Left hindlimb (tissue), 1 donor: ENCODE measurements around the gene CNTROB.
A peak's percentile ranks its signal among the peaks of the same experiment; 100 is the strongest.

ENCODE experiments used
- DNase-seq: peaks from one replicate; pipeline ENCODE4 v3.0.0-alpha.2; 2018

Gene CNTROB

DNA sequence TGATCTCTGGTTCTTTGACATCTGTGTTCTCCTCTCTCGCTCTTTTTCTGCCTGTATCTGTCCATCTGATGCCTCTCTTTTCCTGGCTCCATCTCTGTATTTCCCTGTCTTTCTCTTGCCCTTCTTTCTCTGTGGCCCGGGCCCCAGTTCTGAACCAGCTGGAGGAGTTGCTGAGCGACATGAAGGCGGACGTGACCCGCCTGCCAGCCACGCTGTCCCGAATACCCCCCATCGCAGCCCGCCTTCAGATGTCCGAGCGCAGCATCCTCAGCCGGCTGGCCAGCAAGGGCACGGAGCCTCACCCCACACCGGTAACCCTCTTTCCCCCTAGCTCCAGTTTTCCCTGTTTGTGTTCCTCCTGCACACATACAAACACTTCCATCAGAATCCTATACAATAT, 21.7 kb upstream of the CNTROB start:
- DNase-seq, result no peak

DNA sequence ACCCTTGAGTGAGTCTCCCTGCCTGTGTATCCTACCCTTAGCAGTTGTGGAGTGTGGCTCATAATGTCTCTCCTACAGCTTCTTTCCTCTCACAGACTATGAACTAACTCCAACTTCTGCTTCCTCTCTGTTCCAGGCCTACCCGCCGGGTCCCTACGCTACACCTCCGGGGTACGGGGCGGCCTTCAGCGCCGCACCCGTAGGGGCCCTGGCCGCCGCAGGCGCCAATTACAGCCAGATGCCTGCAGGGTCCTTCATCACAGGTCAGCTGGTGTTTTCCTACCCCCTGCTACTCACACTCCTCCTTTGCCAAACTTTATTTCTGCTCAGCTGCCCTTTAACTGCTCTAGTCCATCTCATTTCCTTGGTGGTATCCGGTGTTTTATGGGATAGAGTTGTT, 21.3 kb upstream of the CNTROB start:
- no peak for DNase-seq

DNA sequence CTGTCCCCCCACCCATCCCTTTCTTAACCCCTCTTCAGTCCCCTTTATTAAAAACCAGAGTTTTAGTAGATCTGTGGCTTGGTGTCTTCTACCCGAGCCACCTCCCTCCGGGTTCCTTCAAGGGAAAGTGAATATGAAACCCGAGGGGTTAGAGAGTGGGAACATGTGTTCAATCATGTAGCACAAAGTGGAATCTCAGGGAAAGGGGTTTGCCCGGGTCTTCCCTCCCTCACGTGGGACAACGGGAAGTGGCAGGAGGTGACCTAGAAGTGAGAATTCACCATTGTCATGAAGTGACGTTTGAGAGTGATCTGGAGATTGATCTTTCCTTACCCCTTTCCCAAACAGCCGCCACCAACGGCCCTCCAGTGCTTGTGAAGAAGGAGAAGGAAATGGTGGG, 20.9 kb upstream of the CNTROB start:
- no peak for DNase-seq

DNA sequence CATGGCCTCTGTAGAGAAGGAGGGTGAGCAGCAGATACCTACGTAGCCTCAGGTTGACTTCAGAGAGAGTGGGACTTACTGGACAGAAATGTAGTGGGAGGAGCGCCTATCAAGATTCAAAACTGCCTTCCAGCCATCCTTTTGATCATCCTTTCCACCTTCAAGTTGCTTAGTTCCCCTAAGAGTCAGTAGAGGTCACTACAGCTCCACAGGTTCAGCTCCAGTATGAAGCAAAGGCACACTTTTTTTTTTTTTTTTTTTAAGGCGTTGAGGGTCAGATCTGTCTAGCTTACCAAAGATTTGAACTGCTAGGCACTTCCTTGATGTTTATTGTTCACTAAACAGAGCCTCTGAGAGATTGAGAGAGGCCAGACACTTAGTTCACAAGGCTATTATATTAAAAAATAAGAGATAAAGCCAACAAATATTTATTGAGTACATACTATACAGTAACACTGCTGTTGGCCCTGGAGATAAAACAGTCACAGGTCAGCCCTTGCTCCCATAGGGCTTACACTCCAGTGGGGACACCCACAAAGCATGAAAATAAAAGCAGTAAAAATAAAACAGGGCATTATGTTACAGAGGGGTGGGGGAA, 19.0 kb upstream of the CNTROB start:
- no peak for DNase-seq

DNA sequence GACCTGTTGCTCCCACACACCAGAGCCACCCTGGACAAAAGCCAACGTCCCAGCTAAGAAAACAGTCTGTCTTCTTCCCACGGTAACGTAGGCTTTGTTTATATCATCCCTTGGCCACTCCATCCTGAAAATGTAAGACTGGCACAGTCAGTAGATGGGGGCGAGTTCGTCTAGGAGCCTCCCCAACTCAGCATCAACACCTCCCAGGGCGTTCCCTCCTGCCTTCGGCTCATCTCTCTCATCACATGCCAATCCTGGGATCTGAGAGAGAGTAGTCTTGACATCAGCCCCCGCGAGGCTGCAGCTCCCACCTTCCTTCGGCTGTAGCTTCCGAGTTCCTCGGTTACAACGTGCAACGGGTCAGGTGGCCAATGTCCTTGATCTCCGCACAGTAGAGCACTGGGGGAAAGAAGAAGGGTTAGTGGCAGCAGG, 16.8 kb upstream of the CNTROB start:
- DNase-seq, result no peak

DNA sequence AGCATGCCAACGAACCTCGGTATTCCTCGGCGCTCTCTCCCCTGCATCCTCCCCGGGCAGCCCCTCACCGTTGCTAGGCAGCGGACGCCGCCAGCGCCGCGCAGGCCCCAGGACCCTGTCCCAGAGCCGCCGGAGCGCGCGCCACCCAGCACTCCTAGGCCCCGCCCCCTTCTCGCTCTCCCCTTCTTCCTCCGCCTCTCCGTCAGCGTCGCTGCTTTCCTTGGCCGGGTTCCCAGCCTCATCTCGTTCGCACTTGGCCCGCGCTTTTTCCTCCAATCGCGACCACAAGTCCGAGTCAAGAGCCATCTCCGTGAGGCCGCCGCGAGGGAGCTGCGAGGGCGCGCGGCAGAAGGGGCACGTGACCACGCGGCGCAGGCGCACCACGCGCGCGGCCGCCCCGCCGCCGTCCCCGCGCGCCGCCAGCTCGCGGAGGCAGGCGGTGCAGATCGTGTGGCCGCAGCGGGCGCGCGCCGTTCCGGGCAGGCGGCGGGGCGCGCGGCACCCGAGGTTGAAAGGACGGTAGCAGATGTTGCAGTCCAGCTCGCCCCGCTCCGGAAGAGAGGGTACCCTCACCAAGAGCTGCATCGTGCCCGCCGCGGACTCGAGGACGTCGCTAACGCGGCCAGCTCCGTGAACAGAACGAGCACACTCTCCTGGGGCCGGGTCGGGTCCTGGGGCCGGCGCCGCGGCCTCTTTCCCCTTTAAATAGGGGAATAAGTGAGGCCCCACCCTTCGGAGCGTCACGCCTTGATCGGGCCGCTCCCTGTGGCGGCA, 16.2 kb upstream of the CNTROB start, which contains the start of gene RNF227:
Gene RNF227, minus strand, starts transcription at position 679 of the 774 bp plus-strand sequence. Its CDS starts 94 bp downstream, at position 585.
- DNase-seq, result peak; percentile 98

DNA sequence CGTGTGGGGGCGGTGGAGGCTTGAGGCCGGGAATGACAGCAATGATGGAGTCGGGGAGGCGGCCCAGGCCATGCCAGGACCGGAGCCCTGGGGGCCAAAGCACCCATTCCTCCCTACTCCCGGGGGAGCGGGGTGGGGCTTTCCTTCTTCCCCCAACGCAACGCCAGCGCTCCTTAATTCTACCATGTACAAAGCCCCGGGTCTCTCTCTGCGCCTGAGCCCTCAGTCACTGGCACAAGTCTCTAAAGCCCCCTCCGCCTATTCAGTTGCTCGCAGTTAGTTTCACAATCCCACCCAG, 15.7 kb upstream of the CNTROB start:
- DNase-seq, result no peak

DNA sequence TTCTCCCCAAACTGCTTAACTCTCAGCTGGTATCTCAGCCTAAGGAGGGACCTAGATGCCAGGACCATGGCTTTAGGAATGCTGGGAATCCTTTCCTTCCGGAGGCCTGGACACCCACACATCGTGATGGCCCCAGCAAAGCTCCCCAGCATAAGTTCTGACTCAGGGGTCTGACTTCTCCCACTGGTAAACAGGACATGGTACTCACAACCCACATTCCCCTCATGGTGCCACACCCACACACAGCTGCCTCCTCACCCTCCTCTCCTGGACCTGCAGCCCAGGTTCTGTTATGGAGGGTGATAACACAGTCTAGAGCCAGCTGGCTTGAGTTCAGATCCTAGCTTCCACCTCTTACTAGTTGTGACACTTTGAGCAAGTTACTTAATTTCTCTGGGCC, 15.2 kb upstream of the CNTROB start:
- no peak for DNase-seq

DNA sequence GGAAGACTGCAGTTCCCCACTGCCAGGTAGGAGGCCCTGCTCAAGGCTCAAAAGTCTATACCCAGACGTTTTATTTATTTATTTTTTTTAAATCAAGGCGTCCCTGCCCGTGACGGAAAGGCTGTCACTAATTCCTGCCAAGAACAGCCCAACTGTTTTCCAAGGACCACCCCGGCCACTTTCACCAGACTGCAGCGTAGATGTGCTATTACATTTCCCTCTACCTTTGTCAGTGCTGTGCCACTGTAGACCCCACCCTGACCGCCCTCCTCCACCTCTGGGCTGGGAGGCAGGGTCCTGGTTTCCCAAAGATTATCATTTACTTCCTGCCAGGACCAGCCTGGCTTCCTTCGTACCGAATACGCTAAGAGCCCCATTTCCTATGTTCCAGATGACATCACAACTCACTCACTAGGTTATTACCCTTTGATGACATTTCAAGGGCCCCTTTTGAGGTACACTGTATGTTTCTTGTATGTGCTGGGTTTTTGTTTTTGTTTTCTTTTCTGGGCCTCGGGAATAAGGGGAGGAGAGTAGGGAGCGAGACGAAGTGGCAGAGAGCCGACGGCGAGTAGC, 9.6 kb upstream of the CNTROB start:
- no peak for DNase-seq

DNA sequence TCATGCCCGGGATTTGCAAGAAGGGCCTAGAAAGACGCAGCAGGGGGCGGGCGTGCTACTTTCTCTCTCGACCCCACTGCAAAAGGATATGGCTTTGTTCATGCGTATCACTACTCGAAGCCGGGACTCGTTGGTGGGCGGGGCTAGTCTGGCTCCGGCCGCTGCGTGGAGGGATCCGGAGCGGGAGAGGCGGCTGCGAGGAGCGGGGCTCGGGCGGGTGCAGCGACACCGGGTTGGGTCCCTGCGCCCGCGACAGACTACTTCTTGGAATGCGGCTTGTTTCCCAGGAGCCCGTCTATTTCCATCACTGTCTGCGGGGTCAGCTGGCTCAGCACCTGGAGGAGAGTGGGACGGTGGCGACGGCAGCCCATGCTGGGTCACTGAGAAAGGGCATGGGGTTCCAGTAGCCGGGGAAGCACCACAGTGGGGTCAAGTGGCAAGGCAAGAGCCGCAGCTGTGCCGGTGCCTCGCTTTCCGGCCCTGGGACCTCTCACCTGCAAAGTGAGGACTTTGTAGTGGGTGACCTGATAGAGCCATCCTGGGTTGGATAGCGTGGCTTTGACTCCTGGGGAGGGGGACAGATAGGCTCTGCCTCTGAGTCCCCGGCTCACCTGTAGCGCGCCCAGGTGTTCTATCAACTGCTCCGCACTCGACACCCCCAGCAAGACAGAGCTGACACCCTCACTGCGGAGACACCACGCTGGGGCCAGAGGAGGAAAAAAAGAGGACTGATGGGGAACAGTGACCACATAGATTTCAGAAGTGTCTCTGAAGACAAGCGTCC, 9.0 kb upstream of the CNTROB start:
- DNase-seq, result peak; percentile 92

DNA sequence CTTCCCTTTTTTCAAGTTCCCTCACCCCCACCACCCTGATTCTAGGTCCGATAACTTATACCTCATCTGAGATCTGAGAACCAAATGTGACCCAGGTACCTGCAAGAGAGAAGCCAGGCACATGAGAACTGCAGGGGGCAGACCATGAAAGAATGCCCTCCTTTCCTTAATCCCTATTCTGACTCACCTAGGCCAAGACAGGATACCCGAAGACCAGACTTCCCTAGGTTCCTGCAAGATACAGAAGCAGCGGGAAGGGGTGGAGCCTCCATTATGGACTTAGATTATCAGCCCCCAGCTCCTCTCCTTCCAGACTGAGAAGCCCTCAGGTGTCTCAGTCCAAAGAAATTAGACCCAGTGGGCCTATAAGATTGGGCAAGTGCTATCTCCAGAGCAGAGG, 4.4 kb upstream of the CNTROB start:
- no peak for DNase-seq

DNA sequence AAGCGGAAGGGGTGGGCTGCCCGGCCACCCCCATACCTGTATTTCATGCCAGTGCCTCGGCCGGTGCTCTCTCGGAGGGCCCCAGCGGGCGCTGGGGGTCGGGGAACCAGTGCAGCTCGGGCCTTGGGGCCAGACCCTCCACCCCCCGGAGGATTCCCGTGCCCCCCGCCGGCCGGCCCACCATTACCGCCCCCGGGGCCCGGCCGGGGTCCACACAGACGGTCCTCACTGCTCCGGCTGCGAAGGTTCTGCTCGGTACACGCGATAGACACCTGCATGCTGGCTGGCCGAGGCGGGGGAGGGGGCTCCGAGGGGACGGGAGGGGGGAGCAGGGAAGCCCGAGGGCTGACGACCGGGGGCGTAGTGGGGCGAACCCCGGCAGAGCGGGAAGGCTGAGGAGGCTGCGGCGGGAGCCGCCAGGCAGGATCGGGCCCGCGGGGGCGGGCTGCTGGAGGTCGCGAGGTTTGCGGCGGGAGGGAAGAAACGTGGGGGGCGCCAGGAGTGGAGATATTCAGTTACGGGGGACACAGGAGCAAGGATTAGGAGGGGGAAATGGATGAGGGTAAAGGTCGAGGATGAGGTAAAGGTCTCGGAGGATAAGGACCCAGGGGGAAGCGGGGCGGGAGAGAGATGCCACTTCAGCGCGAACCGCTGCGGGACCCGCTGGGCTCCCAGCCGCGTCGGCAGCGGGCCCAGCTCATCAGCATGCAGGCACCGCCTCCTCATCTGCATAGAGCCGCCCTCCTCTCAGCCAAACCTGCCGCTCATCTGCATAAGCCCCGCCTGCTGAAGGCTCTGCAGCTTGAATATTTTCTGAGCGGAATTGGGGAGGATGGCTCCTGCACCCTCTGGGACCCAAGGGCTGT, 2.6 kb upstream of the CNTROB start, which contains the start of gene KCNAB3:
Gene KCNAB3, minus strand, starts transcription at position 699 of the 866 bp plus-strand sequence. Its CDS starts 421 bp downstream, at position 278.
- DNase-seq, result peak; percentile 79

DNA sequence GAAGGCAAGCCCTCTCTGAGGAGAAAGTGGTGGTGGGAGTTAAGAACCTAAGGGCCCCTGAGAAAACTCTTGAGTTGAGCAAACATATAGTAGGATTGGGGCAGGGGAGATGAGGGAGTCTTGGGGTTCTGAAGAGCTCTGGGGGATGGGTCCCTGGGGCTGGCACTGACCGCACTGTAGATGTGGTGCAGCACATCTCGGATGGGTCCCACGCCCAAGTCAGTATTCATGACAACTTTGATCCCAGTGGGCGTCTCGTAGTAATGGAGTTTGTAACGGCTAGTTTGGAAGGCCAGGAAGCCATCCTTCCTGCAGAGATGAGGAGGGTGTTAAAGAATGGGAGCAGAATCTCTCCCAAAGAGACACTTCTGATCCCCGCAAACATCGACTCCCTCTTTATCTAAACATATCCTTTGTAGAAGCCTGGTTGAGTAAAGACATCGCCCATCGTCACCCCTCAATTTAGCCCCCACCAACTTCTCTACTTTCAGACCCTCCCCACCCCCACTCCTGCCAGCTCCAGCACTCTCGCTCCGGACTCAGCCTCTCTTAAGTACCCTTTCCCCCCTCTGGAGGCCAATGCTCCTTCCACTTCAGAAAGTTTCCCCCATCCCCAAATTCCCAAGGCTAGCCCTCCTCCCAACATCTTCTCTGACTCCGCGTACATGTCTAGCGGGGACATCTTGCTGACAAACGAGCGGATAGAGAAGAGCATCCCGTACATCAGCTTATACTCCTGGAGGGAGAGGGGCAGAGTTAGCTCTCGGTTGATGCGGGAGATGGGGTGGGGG, 970 bp upstream of the CNTROB start:
- no peak for DNase-seq

DNA sequence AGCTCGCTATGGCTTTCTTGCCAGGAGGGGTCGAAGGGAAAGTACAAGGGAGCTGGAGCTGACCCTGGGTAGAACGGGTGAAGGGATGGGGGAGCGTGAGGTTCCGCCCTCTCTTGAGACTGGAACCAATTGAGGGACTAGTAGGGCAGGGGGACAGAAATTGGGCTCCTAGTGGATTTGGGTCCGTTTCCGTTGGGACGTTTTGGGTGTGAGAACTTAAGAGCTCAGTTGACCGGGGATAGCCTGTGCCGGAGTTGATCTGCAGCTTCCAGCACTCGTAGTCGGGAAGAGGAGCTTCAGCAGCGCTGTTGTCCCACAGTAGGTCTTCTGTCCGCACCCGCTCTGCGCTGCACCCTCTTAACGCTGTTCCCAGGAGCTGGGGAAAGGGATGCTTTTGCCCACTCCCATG, 481 bp downstream of the CNTROB start:
- no peak for DNase-seq

DNA sequence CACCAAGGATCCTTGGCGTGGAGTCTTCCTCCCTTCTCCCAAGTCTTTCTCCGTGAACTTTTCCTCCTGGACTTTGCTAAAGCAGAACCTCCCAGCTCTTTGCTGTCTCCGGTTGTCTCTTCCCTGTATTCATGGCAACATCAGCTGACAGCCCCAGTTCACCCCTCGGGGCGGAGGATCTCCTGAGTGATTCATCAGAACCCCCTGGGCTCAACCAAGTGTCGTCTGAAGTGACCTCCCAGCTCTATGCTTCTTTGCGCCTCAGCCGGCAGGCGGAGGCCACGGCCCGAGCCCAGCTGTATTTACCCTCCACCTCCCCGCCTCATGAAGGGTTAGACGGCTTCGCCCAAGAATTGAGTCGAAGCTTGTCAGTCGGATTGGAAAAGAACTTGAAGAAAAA, 943 bp downstream of the CNTROB start:
- DNase-seq, result no peak

DNA sequence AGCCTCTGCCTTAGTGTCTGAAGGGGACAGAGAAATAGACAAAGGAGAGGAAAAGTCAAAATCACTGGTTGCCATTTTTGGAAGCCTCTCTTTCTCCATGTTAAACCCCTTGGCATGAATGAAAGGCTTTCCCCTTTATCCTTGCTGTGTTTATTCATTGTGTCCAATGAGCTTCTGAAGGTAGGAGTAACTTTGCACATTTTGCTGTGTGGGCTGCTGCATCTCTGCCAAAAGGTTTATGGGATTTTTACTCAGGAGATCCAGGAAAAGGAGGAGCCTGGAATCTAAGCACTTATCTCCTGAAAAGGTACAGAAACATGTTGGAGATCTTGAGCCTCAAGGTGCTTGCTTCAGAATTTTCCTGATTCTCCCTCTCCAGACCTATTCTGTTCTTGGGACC, 3.9 kb downstream of the CNTROB start:
- no peak for DNase-seq

DNA sequence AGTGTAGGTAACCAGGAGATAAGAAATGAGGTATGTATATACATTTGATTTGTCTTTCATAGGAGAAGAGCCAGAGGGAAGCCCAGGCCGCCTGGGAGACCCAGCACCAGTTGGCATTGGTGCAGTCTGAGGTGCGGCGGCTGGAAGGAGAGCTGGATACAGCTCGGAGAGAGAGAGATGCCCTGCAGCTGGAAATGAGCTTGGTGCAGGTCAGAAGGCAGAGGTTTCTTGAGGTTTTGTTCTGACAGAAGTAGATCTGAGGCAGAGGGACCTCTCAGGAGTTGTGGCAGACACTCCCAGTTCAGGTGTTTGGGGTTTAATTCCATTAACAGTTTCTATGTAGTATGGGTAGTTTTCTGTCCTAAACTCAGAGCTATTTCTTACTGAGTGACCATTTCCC, 8.0 kb downstream of the CNTROB start:
- DNase-seq, result no peak

DNA sequence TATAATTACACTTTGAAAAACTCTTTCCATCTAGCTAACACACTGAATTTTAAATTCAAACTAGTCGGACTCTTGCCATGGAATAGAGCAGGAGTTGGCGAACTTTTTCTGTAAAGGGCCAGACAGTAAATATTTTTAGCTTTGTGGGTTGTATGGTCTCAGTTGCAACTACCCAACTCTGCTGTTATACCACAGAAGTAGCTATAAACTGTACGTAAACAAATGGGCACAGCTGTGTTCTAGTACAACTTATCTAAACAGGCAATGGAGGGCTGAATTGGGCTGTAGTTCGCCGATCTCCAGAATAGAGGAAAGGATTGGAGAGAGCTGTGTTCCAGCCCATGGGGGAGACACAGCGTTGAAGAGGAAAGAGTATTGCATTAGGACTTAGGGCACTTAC, 8.7 kb downstream of the CNTROB start:
- no peak for DNase-seq

DNA sequence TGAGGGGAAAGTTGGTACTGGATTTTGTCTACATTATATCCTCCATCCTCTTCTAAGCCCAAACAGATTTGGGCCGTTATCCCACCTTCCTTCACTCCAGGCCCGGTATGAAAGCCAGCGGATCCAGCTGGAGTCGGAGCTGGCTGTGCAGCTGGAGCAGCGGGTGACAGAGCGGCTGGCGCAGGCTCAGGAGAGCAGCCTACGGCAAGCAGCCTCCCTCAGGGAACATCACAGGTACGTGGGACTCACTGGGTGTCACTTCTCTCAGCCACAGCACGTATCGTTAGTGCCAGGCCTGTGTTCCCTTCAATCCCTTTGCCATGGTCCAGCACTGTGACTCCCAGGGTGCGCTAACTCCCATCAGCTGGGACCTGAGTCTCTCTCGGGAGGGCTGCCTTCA, 11.3 kb downstream of the CNTROB start:
- DNase-seq, result no peak

DNA sequence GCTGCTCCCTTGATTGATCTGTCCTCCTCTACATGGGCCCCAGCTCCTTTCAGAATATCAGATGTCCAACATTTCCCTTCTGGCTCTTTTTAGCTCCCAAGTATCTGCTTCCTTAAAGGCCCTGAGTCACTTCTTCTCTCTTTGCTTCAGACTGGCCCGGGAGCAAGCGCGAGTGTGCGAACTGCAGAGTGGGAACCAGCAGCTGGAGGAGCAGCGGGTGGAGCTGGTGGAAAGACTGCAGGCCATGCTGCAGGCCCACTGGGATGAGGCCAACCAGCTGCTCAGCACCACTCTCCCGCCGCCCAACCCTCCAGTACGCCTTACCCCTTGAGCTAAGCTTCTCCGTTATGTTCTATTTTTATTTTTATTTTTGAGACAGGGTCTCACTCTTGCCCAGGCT, 12.3 kb downstream of the CNTROB start:
- DNase-seq, result no peak

DNA sequence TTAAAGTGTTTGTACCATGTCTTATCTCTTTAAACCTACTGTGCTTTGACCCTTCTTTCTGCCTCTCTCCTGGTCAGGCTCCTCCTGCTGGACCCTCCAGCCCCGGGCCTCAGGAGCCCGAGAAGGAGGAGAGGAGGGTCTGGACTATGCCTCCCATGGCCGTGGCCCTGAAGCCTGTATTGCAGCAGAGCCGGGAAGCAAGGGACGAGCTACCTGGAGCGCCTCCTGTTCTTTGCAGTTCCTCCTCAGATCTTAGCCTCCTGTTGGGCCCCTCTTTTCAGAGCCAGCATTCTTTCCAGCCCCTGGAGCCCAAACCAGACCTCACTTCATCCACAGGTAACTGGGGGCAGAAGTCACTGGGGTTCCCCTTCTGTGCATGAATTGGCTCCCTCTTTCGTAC, 13.6 kb downstream of the CNTROB start:
- DNase-seq, result no peak

DNA sequence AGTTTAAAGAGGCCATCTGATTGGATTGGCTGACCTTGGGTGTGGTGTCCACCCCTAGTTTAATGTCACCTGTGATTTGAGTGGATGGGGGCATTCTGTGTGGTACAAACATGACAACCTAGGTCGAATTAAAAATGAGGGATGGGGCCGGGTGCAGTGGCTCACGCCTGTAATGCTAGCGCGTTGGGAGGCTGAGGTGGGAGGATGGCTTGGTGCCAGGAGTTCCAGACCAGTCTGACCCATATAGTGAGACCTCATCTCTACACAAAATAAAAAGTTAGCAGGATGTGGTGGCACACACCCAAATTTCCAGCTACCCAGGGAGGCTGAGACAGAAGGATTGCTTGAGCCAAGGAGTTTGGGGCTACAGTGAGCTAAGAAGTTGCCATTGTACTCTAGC, 14.4 kb downstream of the CNTROB start:
- no peak for DNase-seq
